ENCODE results near the gene RARS2.

GRCh38 chr6:87633851-87634250 lies 44.1 kb upstream of the RARS2 start:
- TF ChIP-seq CTCF (IDR thresholded peaks at IDR 0.05 in 2 of 3, conservative IDR thresholded peaks at IDR 0.05 in 1 of 3; ENCODE audit: insufficient read depth in 2 of 3, low read depth in 1 of 3, low read length in 3 of 3): no peak
- no peak for TF ChIP-seq CREB1 (IDR thresholded peaks at IDR 0.05)
- no peak for TF ChIP-seq CREB1 (CRISPR knock-in tag; IDR thresholded peaks at IDR 0.05)
- no peak for TF ChIP-seq POLR2AphosphoS5 (IDR thresholded peaks at IDR 0.05; ENCODE audit: control insufficient read depth, insufficient read depth, low read depth, low read length)

Measured in K562 (cell line).